ENCODE measurements around the gene UNCX. TPM values are rescaled to one million over a fixed set of nuclear protein-coding genes. Genes with fewer than 3 reads are reported as not detected.
"Not testable (repeated sequence)": the region's sequence is repeated elsewhere in the genome, so short reads cannot be mapped to it uniquely, and the experiment has no call there.

UNCX gene
- total RNA-seq, 4 donors from 2014 or later = not detected

DNA sequence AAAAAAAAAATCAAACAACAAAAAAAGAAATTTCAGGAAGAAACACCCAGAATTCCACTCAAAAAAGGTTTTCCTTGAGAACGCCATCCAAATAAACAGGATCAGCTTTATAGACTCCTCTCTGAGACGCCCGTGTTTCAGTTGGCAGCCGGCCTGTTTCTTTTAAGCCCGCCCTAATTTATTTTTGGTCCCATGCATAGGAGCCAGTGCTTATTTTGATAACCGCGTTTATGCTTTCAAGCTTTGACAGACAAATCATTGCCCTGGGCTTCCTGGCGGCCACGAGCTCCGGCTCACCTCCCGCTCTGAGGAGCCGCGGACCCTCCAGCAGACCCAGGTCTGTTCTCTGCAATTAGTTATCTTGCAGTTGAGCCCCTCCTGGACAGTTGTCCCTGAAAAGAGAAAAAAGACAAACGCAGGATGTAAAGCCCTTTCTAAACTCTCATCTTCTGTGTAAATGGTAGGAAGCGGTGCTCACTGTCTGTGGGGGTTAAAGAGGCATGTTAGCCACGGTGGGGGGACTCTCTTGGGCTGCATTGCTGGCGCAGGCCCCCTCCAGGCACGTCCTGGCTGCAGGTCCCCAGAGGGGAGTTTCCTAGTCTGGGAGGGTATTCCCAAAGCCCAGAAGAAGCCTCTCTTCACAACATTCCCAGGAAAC lies 22.2 kb upstream of the UNCX start:
- no peak overlapping the region for H3K27ac ChIP-seq (replicated peaks in 1 of 4)
- no peaks in the 10 kb centered on the region for H3K36me3 ChIP-seq
- peaks cover 12 to 16% (median 13%) of the 10 kb centered on the region in 4 donors for H3K4me1 ChIP-seq
- H3K9me3 ChIP-seq = no peaks in the 10 kb centered on the region
- no peak for TF ChIP-seq EP300 (IDR thresholded peaks at IDR 0.05)
- TF ChIP-seq, protein P1, sequence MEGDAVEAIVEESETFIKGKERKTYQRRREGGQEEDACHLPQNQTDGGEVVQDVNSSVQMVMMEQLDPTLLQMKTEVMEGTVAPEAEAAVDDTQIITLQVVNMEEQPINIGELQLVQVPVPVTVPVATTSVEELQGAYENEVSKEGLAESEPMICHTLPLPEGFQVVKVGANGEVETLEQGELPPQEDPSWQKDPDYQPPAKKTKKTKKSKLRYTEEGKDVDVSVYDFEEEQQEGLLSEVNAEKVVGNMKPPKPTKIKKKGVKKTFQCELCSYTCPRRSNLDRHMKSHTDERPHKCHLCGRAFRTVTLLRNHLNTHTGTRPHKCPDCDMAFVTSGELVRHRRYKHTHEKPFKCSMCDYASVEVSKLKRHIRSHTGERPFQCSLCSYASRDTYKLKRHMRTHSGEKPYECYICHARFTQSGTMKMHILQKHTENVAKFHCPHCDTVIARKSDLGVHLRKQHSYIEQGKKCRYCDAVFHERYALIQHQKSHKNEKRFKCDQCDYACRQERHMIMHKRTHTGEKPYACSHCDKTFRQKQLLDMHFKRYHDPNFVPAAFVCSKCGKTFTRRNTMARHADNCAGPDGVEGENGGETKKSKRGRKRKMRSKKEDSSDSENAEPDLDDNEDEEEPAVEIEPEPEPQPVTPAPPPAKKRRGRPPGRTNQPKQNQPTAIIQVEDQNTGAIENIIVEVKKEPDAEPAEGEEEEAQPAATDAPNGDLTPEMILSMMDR (IDR thresholded peaks at IDR 0.05) = no peak
- TF ChIP-seq POLR2AphosphoS5 (IDR thresholded peaks at IDR 0.05) = no peak
- TF ChIP-seq POLR2A (IDR thresholded peaks at IDR 0.05; ENCODE audit: low read depth) = no peak
- 9% methylated on average over 14 of the region's 18 CpGs for WGBS
- intact Hi-C loops (cut with DNase I) = no loop called here
- peak overlapping the region in 1 of 4 donors; percentile 1 for H3K4me3 ChIP-seq
- DNase-seq (ENCODE audit: extremely low spot score) = no peak
- peaks cover 0 to 93% (median 28%) of the 10 kb centered on the region in 4 donors for H3K27me3 ChIP-seq

DNA sequence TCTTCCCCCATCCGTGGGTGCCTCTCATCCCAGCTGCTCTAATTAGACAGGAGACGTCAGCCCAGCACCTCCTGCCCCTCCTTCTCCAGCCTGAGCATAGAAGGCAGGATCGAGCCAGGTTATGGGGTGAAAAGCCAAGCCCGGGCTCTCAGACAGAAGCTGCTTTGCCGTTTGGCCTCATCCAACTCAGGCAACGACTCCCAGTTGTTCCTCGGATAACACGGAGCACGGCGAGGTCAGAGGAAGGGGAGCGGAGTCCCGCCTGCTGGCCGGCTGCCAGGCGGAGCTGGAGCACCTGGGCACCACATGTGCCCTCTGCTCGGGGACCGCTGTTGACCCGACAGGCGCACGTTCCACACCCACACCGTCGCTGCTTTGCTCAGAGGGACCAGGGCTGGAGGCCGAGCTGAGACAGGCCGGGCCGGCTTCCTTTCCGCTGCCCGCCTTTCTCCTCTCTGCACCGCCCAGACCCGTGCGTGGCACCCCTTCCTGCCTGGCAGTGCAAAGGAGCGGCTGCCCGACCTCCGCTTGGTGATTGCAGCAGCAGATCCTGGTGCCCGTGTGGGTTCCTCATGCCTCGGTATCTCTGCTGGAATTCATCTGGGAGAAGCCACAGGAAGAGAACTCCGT lies 21.6 kb upstream of the UNCX start:
- Histone ChIP-seq H3K4me1 (peaks cover 12 to 16% (median 13%) of the 10 kb centered on the region in 4 donors), H3K4me3 (peak overlapping the region in 1 of 4 donors; percentile 1)
- TF ChIP-seq, protein P1 (IDR thresholded peaks at IDR 0.05) = no peak
- TF ChIP-seq POLR2AphosphoS5 (IDR thresholded peaks at IDR 0.05) = no peak

DNA sequence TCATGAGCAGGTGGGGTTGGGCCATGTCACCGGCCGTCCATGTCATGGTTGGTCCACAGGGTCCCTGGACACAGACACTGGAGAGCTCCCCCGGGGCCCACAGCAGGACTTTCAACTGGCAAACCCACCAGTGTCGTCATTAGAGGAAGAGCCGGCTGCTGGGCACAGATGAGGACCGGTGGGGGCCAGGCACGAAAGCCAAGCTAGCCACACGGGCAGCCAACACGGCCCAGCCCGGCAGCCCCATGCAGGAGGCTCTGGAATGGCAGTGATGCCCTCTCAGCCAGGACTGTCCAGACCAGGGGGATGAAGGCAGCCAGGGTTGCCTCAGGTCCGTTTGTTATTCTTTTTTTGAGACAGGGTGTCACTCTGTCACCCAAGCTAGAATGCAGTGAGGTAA lies 21.1 kb upstream of the UNCX start:
- intact Hi-C loops (cut with DNase I) = no loop called here
- H3K27ac ChIP-seq (replicated peaks in 1 of 4) = no peak overlapping the region
- H3K4me3 ChIP-seq = no peak overlapping the region
- DNase-seq (ENCODE audit: extremely low spot score) = no peak
- no peak for TF ChIP-seq EP300 (IDR thresholded peaks at IDR 0.05)
- TF ChIP-seq POLR2AphosphoS5 (IDR thresholded peaks at IDR 0.05) = no peak
- TF ChIP-seq POLR2A (IDR thresholded peaks at IDR 0.05; ENCODE audit: low read depth) = no peak
- TF ChIP-seq, protein P1 (IDR thresholded peaks at IDR 0.05) = no peak
- H3K9me3 ChIP-seq = no peaks in the 10 kb centered on the region
- H3K27me3 ChIP-seq = peaks cover 0 to 99% (median 30%) of the 10 kb centered on the region in 4 donors
- H3K36me3 ChIP-seq = no peaks in the 10 kb centered on the region
- 72% methylated on average over 10 of the region's 11 CpGs for WGBS
- H3K4me1 ChIP-seq = peaks cover 12 to 16% (median 13%) of the 10 kb centered on the region in 4 donors

More for the DNA sequence above, 21.6 kb upstream of the UNCX start:
- no peak for DNase-seq (ENCODE audit: extremely low spot score)
- 27% methylated on average over 16 of the region's 35 CpGs for WGBS
- intact Hi-C loops (cut with DNase I) = no loop called here
- Histone ChIP-seq H3K9me3 (no peaks in the 10 kb centered on the region), H3K36me3 (no peaks in the 10 kb centered on the region), H3K27me3 (peaks cover 0 to 94% (median 29%) of the 10 kb centered on the region in 4 donors), H3K27ac (replicated peaks in 1 of 4) (no peak overlapping the region)

DNA sequence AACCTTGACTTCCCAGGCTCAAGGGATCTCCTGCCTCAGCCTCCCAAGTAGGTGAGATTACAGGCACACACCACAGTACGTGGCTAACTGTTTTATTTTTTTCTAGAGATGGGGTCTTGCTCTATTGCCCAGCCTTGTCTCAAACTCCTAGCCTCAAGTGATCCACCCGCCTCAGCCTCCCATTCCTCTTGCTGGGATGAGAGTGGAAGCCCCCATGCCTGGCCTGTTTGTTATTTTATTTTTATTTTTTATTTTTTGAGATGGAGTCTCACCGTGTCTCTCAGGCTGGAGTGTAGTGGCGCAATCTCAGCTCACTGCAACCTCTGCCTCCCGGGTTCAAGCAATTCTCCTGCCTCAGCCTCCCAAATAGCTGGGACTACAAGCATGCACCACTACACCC lies 20.6 kb upstream of the UNCX start:
- Histone ChIP-seq H3K27me3 (peaks cover 0 to 100% (median 30%) of the 10 kb centered on the region in 4 donors), H3K4me1 (peaks cover 12 to 16% (median 13%) of the 10 kb centered on the region in 4 donors)
- H3K9me3 ChIP-seq; intact Hi-C loops (cut with DNase I); H3K36me3 ChIP-seq; DNase-seq (ENCODE audit: extremely low spot score); H3K27ac ChIP-seq (replicated peaks in 1 of 4); H3K4me3 ChIP-seq: not testable (repeated sequence)
- WGBS = 85% methylated on average over 5 of the region's 5 CpGs

DNA sequence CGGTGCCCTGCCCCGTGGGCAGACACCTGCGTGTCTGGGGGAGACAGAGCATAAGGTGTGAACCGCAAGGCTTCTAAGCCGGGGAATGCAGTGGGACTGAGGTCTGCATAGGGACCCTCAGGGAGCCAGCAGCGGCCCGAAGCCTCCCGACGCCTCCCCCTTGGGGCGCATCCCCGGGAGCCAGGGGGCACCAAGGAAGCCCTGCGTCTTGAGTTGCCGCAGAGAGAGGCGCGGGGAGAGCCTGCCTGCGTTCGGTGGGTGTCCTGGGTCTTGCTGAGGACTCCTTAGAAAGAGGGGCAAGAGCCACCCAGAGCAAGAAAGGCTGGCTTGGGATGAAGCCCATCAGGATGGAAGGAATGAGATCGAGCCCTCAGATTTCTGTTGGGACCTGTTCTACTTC lies 18.2 kb upstream of the UNCX start:
- TF ChIP-seq POLR2A (IDR thresholded peaks at IDR 0.05; ENCODE audit: low read depth) = no peak
- TF ChIP-seq, protein P1 (IDR thresholded peaks at IDR 0.05) = no peak
- TF ChIP-seq POLR2AphosphoS5 (IDR thresholded peaks at IDR 0.05) = no peak
- no peak for TF ChIP-seq EP300 (IDR thresholded peaks at IDR 0.05)
- no peak for DNase-seq (ENCODE audit: extremely low spot score)
- Histone ChIP-seq H3K27me3 (peaks cover 0 to 95% (median 24%) of the 10 kb centered on the region in 4 donors), H3K4me3 (no peak overlapping the region), H3K36me3 (no peaks in the 10 kb centered on the region), H3K4me1 (peaks cover 12 to 16% (median 13%) of the 10 kb centered on the region in 4 donors), H3K27ac (replicated peaks in 1 of 4) (no peak overlapping the region), H3K9me3 (no peaks in the 10 kb centered on the region)
- WGBS = 67% methylated on average over 16 of the region's 18 CpGs
- intact Hi-C loops (cut with DNase I) = no loop called here
